Uterus (tissue), 4 donors: Measurements from ENCODE around the gene TMEM47. TPM values are rescaled to one million over a fixed set of nuclear protein-coding genes. Genes with fewer than 3 reads are reported as not detected.

Experiments
- DNase-seq, 2 donors: peaks; one replicate each; pipeline ENCODE4 v3.0.0-alpha.2; 2019 to 2020
- H3K27ac ChIP-seq, 2 donors: fragments of 200-600 bp; sonication (generic); 1 replicate in 1 of 2; 2 replicates in 1 of 2; pipeline ENCODE4 v1.5.1; 2016 to 2018
- H3K27me3 ChIP-seq, 2 donors: fragments of 200-600 bp; sonication (generic); one replicate each; pipeline ENCODE4 v1.5.1; 2018 to 2019; ENCODE audit warnings: control low read depth in 1 of 2
- H3K36me3 ChIP-seq, 2 donors: fragments of 200-600 bp; sonication (generic); one replicate each; pipeline ENCODE4 v1.5.1; 2019; ENCODE audit warnings: control low read depth in 1 of 2
- H3K4me1 ChIP-seq, 2 donors: fragments of 200-600 bp; sonication (generic); one replicate each; pipeline ENCODE4 v1.5.1; 2018 to 2019; ENCODE audit warnings: control low read depth in 1 of 2
- H3K4me3 ChIP-seq, 2 donors: fragments of 200-600 bp; sonication (generic); 1 replicate in 1 of 2; 2 replicates in 1 of 2; pipeline ENCODE4 v1.5.1; 2018 to 2019; ENCODE audit warnings: mild to moderate bottlenecking in 1 of 2
- H3K9me3 ChIP-seq, 2 donors: fragments of 200-600 bp; sonication (generic); one replicate each; pipeline ENCODE4 v1.5.1; 2019; ENCODE audit warnings: control low read depth in 1 of 2
- POLR2A ChIP-seq, 2 donors: fragments of 450-650 bp; IDR thresholded peaks; one replicate each; pipeline ENCODE4 v1.6.1; 2016; ENCODE audit warnings: antibody characterized with exemption in 2 of 2, mild to moderate bottlenecking in 1 of 2, moderate library complexity in 1 of 2
- intact Hi-C: fragments of 100-400 bp; cut with DNase I; formaldehyde crosslinking; loops from one replicate; pipeline ENCODE4 v1.15.1; 2023; ENCODE audit warnings: low total_unique reads
- total RNA-seq, 4 donors: library from RNA; depleted of rRNA in 3 of 4; stranded (reverse); fragments of >200 nt in 3 of 4; gene quantifications; one replicate each; pipeline versions ENCODE4 v1.1.0 to v1.2.4, GENCODE V29; 2014 to 2023
- TF ChIP-seq, protein P1 (sequence below), 4 experiments: fragments of 200-600 bp in 2 of 4; fragments of 450-650 bp in 2 of 4; sonication (generic) in 2 of 4; IDR thresholded peaks; one replicate each; pipeline ENCODE4 v1.5.1; 2016 to 2019; ENCODE audit warnings: antibody characterized with exemption in 4 of 4, mild to moderate bottlenecking in 2 of 4, moderate library complexity in 1 of 4
- donor health status: DM: yes; HTN: yes; CAD: no.

Gene TMEM47
- total RNA-seq, 4 donors from 2014 or later = 59.4 to 80.2 (median 74.5) TPM

DNA sequence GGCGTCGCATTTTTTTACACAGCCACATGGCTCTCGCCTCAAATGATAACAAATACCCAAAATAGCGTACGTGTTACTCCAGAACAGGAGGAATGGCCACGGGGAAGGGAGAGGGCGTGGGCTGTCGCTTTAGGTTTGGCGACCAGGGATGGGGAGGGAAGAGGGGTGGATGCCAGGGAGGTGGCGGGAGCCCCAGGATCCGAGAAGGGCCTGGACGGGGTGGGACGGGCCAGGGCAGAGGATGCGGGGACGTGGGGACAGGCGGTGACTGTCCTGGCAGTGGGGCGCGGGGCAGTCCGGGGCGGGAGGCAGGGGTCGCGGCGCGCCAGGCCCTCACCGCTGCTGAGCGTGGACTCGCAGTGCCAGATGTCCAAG, 631 bp downstream of the TMEM47 start:
- Histone ChIP-seq H3K4me3 (peak overlapping the region; percentile 47 to 82), H3K4me1 (no peaks in the 10 kb centered on the region), H3K9me3 (no peaks in the 10 kb centered on the region), H3K36me3 (no peaks in the 10 kb centered on the region), H3K27ac (peak overlapping the region; percentile 92), H3K27me3 (no peaks in the 10 kb centered on the region)
- no peak for TF ChIP-seq POLR2A (IDR thresholded peaks at IDR 0.05)
- TF ChIP-seq, protein P1, sequence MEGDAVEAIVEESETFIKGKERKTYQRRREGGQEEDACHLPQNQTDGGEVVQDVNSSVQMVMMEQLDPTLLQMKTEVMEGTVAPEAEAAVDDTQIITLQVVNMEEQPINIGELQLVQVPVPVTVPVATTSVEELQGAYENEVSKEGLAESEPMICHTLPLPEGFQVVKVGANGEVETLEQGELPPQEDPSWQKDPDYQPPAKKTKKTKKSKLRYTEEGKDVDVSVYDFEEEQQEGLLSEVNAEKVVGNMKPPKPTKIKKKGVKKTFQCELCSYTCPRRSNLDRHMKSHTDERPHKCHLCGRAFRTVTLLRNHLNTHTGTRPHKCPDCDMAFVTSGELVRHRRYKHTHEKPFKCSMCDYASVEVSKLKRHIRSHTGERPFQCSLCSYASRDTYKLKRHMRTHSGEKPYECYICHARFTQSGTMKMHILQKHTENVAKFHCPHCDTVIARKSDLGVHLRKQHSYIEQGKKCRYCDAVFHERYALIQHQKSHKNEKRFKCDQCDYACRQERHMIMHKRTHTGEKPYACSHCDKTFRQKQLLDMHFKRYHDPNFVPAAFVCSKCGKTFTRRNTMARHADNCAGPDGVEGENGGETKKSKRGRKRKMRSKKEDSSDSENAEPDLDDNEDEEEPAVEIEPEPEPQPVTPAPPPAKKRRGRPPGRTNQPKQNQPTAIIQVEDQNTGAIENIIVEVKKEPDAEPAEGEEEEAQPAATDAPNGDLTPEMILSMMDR (IDR thresholded peaks at IDR 0.05) = no peak
- intact Hi-C loops = no loop called here
- peak; percentile 14 to 22 for DNase-seq

DNA sequence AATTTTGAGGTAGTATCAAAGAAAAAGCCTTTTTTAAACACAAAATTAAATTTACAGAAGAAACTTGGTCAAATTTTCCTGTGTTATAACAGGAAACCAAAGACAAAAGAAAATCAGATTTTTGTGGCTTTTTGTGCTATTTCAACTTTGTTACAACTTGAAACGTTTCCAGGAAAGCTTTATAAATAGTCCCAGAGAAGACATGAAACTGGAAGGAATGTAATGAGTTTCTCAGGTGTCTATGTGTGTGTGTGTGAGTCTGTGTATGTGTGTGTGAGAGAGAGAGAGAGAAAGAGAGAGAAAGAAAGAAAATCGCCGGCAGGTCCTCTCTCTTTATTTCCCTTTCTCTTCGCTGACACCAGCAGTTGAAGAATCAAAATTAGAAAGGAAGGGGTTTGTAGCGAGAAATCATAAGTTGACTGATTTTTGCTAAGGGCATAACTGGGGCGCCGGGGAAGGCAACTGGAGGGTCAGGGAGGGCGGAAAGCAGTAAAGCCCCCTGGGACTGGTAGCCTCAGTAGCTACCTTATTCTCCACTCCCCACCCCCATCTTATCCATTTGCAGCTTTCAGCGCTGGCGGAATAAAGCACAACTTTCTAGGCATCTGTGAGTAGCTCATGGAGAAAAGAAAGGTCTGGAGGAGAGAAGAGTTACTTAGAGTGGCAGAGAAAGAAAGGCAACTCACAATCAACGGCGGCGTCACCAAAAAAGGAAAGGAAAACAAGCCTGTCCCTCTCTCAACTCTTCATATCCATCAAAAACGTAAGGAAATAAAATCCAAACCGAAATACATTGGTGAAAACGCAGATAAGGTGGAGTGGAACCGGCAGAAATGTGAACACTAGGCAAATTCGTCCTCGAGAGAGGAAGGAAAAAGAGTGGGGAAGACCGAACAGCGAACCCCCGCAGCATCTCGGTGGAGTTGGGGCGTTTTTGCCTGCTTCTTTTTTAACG, 1.3 kb downstream of the TMEM47 start:
- no peak for TF ChIP-seq POLR2A (IDR thresholded peaks at IDR 0.05)
- TF ChIP-seq, protein P1 (IDR thresholded peaks at IDR 0.05) = no peak
- intact Hi-C loops = no loop called here
- H3K4me3 ChIP-seq = peak overlapping the region; percentile 47 to 82
- H3K9me3 ChIP-seq = no peaks in the 10 kb centered on the region
- peak in 1 of 2 donors; percentile 15 for DNase-seq
- peak overlapping the region; percentile 92 for H3K27ac ChIP-seq
- no peaks in the 10 kb centered on the region for H3K4me1 ChIP-seq
- no peaks in the 10 kb centered on the region for H3K27me3 ChIP-seq
- no peaks in the 10 kb centered on the region for H3K36me3 ChIP-seq

DNA sequence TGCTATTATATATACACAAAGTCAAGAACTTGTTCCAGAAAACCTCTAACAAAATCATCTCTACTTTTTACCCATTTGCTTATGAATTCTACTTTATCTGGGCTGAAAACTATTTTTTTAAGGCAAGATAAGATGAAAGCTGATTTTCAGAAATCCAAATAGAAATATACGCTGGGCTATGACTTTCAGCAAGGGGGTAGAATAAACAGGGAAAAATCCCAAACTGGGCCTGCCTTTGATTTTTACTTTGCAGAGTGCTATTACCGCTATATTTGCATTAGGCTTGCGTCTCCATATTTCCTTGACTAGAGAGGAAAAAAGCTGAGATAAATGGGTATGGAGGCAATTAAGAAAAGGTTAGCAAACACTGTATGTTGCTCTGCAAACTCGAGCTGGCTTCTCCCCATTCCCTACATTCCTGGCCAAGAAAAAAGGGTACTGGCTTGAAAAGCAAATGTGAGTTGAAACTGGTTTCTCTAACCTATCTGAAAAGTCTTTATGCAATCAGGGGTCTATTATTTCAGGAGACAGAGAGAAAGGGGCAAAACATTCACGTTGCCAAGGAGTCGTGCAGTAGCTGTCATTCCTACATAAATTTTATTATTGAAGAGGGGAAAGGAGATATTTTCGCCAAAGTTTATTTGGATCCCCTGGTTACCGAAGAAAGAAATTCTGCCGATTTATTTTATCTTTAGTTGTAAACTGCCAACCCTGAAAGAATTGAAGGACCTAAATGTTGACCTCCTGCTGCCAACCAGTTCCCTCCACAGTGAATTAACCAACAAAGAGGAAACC, 2.2 kb downstream of the TMEM47 start:
- no peaks in the 10 kb centered on the region for H3K27me3 ChIP-seq
- TF ChIP-seq POLR2A (IDR thresholded peaks at IDR 0.05) = no peak
- TF ChIP-seq, protein P1 (IDR thresholded peaks at IDR 0.05) = no peak
- no peaks in the 10 kb centered on the region for H3K4me1 ChIP-seq
- H3K4me3 ChIP-seq = peak overlapping the region; percentile 47 to 82
- intact Hi-C loops = no loop called here
- no peaks in the 10 kb centered on the region for H3K9me3 ChIP-seq
- H3K36me3 ChIP-seq = no peaks in the 10 kb centered on the region
- H3K27ac ChIP-seq = peak overlapping the region; percentile 92
- no peak for DNase-seq

DNA sequence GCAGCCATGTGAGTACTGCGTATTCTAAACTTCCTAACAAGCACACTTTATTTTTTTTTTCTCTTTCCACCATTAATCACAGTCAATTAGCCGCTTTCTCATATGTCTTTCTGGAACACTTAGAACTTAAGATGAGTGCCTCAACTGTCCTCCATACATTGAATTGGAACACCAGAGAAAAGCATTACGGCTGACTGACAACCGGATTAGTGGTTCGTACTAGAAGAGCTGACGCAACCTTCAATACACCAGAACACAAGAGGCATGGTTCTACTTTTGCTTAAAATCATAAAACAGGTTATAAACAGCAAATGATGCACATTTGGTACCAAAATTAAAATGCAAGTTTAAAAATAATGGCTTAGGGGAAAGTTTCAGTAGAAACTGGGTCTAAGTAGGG, 3.3 kb downstream of the TMEM47 start:
- Histone ChIP-seq H3K4me3 (peak overlapping the region; percentile 47 to 82), H3K4me1 (no peaks in the 10 kb centered on the region), H3K36me3 (no peaks in the 10 kb centered on the region), H3K27ac (peak overlapping the region; percentile 92), H3K9me3 (no peaks in the 10 kb centered on the region), H3K27me3 (no peaks in the 10 kb centered on the region)
- DNase-seq = no peak
- TF ChIP-seq, protein P1 (IDR thresholded peaks at IDR 0.05) = no peak
- TF ChIP-seq POLR2A (IDR thresholded peaks at IDR 0.05) = no peak
- intact Hi-C loops = no loop called here

DNA sequence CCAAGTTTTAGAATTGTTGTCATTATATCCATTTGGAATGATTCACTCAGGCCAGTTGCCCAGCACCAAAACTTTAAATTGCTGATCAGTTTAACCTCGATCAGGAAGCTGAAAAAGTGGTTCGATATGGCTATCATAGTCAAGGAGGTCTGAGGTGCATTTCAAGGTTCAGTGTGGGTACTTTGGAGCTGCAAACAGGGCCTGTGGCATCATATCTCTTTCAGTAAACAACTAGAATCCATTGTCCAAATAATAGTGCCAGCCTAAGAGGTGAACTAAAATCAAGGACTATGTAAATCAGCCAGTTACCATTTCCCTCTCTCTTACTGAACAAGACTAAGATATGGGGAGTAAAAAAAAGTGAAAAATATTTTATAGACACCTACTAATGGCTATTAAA, 14.2 kb downstream of the TMEM47 start:
- no peak for TF ChIP-seq POLR2A (IDR thresholded peaks at IDR 0.05)
- TF ChIP-seq, protein P1 (IDR thresholded peaks at IDR 0.05) = no peak
- DNase-seq = no peak

More for the DNA sequence above, 14.2 kb downstream of the TMEM47 start:
- intact Hi-C loops = no loop called here
- Histone ChIP-seq H3K27me3 (no peaks in the 10 kb centered on the region), H3K4me3 (no peak overlapping the region), H3K27ac (no peak overlapping the region), H3K9me3 (no peaks in the 10 kb centered on the region), H3K36me3 (no peaks in the 10 kb centered on the region), H3K4me1 (no peaks in the 10 kb centered on the region)
